Measurements from ENCODE around the gene PRAMEF12.
"Not testable (repeated sequence)": the region's sequence is repeated elsewhere in the genome, so short reads cannot be mapped to it uniquely, and the experiment has no call there.

The PRAMEF12 gene

GRCh38 chr1:12773438-12773837 is at the start of gene PRAMEF12:
Gene PRAMEF12 (plus strand): TSS chr1:12773738. CDS start chr1:12774868, 1,130 bp downstream.
- no peak for FAIRE-seq
- DNase-seq (ENCODE audit: extremely low spot score, insufficient read length, low read depth): no peak

DNA sequence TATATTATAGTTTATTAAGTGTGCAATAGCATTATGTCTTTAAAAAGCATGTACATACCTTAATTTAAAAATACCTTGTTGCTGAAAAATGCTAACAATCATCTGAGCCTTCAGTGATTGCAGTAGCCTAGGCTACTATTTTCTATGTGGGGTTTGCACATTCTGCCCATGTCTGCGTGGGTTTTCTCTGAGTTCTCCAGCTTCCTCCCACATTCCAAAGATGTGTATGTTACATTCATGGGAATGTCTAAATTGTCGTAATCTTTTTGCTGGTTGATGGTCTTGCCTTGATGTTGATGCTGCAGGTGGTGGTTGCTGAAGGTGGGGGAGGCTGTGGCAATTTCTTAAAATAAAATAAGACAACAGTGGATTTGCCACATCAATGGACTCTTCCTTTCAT is 45.1 kb upstream of the PRAMEF12 start:
- FAIRE-seq (no peak), DNase-seq (ENCODE audit: extremely low spot score, insufficient read length, low read depth) (no peak)

- DNase-seq (ENCODE audit: extremely low spot score, insufficient read length, low read depth): no peak
- no peak for FAIRE-seq
These were observed 43.4 kb upstream of the PRAMEF12 start for GRCh38 chr1:12730156-12730555.

DNA sequence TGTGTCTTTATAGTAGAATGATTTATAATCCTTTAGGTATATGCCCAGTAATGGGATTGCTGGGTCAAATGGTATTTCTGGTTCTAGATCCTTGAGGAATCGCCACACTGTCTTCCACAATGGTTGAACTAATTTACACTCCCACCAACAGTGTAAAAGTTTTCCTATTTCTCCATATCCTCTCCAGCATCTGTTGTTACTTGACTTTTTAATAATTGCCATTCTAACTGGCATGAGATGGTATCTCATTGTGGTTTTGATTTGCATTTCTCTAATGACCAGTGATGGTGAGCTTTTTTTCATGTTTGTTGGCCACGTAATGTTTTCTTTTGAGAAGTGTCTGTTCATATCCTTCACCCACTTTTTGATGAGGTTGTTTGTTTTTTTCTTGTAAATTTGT is 42.5 kb upstream of the PRAMEF12 start:
- not testable (repeated sequence) for FAIRE-seq; DNase-seq (ENCODE audit: extremely low spot score, insufficient read length, low read depth)

DNA sequence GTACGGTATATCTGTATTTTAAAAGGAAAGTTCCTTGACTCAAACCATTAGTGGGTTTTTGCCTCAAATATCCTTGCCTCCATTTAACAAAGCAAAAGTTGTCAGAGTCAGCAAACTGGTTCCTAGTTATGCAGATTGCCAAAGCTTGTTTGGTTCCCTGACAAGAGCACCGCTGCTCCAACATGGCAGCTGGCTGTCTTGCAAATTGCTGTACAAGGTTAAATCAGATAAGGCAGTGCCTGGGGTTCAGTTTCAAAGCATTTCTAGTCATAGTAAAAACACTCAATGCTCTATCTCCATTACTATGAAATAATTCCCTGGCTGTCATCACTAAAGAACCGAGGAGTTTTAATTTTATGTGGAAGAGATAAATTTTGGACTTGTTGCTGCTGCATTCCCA is 38.9 kb upstream of the PRAMEF12 start:
- DNase-seq (ENCODE audit: extremely low spot score, insufficient read length, low read depth) (no peak), FAIRE-seq (no peak)

DNA sequence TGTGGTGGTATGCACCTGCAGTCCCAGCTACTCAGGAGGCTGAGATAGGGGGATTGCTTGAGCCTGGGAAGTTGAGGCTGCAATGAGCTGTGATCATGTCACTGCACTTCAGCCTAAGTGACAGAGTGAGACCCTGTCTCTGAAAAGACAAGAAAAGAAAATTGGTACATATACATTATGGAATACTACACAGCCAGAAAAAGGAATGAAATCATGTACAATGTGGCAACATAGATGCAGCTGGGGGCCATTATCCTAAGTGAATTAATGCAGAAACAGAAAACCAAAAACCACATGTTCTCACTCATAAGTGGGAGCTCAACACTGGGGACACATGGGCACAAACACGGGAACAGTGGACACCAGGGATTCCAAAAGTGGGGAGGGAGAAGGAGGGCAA is 34.6 kb upstream of the PRAMEF12 start:
- FAIRE-seq (no peak), DNase-seq (ENCODE audit: extremely low spot score, insufficient read length, low read depth) (no peak)

DNA sequence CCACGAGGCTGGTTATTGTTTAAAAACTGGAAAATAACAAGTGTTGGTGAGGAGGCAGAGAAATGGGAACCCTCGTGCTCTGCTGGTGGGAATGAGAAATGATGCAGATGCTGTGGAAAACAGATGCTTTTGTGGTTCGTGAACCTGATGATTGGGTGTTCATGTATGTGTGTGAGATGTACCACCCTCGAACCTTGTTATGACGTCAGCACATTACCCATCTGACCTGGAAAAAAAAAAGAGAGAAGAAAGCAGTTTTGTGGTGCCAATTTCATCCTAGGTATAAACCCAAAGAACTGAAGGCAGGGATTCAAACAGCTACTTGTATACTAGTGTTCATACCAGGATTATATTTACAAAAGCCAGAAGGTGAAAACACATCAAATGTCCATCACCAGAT is 33.9 kb upstream of the PRAMEF12 start:
- no peak for FAIRE-seq

DNA sequence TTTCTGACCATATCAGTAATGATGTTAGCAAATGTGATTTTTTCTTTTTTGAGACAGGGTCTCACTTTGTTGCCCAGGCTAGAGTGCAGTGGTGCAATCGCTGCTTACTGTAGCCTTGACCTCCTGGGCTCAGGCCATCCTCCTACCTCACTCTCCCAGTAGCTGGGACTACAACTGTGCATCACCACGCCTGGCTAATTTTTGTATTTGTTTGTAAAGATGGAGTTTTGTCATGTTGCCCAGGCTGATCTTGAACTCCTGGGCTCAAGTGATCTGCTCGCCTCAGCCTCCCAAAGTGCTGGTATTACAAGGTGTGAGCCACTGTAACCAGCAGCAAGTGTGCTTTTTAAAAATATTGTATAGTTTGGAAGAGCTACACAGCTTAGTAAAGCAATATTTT is 31.6 kb upstream of the PRAMEF12 start:
- FAIRE-seq (no peak), DNase-seq (ENCODE audit: extremely low spot score, insufficient read length, low read depth) (no peak)

More for the DNA sequence above, 33.9 kb upstream of the PRAMEF12 start:
- no peak for DNase-seq (ENCODE audit: extremely low spot score, insufficient read length, low read depth)

GRCh38 chr1:12745126-12745991 is 28.2 kb upstream of the PRAMEF12 start:
- DNase-seq (ENCODE audit: extremely low spot score, insufficient read length, low read depth): no peak
- no peak for FAIRE-seq

DNA sequence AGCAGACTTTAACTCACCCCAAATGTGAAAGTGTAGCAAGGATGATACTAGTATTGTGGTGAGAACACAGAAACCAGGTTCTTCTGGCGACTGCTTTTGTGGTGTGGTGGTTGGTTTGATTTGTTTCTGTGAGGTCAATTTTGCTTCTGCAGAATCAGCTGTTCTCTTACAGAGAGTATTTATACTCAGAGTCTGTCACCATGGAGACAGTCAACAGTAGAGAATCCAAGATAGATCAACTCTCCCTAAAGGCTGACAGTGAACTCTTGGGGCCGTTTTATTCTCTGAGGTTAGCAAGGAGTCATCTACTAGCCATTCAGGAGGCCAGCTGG is 27.6 kb upstream of the PRAMEF12 start, which contains the start of gene CFAP107:
Gene CFAP107 (plus strand): TSS at position 209 of the 332 bp plus-strand sequence. CDS start 231 bp downstream, outside the sequence.
- FAIRE-seq: no peak
- no peak for DNase-seq (ENCODE audit: extremely low spot score, insufficient read length, low read depth)

DNA sequence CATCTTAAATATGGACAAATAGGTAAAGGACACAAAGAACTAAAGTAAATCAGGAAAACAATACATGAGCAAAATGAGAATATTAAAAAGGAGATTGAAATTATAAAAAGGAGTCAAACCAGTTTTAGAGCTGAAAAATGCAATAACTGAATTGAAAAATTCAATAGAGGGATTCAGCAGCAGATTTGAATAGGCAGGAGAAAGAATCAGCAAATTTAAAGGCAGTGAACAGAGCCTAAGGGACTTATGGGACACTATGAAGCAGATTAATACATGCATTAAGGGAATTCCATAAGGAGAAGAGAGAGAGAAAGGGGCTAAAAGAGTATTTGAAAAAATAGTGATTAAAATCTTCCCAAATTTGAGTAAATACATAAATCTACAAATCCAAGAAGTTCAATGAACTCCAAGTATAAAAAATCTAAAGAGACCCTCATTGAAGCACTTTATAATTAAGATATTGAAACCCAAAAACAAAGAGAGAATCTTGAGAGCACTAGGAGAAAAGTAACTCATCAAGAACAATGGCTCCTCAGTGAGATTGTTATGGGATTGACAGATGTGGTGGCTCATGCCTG is 24.7 kb upstream of the PRAMEF12 start:
- no peak for FAIRE-seq
- no peak for DNase-seq (ENCODE audit: extremely low spot score, insufficient read length, low read depth)

DNA sequence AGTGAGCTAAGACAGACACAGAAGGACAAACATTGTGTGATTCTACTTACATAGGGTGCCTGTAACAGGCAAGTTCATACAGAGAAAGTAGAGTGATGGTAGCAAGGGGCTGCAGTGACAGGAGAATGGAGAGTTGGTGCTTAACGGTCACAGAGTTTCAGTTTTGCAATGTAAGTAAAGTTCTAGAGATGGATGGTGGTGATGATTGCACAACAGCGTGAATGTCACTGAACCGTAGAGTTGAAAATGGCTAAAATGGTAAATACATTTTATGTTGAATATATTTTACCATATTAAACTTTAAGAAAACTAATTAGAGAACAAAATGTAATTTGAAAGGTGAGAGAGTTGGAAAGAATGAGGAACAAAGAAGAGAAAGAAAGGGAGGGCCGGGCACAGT is 18.8 kb upstream of the PRAMEF12 start:
- no peak for DNase-seq (ENCODE audit: extremely low spot score, insufficient read length, low read depth)
- no peak for FAIRE-seq

DNA sequence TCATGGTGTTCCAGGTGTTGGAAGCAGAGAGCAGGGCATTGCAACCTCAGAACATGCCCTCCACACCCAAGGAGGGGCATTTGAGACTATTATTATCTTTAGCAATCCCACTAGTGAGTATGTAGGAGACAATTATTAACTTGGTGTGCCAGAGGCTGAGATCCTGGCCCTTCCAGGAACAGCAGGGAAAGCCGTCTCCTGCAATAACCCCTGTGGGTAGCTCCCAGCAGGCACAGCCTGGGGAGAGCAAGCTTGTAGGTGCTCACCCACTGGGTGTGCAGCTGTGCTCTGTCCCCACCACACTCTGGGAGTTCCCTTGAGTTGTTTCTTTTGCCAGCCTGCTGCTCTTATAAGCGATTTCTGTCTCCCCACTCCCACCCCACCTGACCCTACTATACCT is 17.3 kb upstream of the PRAMEF12 start:
- no peak for DNase-seq (ENCODE audit: extremely low spot score, insufficient read length, low read depth)

DNA sequence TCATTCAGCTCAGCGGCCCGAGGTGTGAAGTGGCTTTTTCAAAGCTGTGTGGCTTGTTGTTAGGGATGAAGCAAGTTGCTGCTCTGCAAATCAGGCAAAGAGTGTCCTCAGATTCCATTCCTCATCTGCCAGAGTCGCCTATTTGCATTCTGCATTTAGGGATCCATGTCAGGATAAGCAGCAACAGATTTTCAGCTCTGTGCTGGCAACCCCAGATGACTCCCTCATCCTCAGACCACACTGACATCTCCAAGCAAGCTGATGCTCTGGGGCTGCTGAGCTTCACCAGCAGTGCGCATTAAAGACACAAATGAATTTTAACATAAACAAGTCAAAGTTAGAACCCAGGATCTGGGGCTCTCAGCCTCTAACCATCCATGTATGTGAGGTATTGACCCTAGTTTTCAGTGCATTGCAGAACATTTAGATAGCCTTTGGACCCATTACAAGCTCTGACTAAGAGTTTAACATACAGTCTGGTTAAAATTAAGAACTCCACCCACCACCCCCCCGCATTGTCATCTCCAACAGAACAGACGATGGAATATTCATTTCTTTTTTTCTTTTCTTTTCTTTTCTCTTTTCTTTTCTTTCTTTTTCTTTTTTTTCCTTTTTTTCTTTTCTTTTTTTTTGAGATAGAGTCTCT is 16.6 kb upstream of the PRAMEF12 start:
- FAIRE-seq: no peak
- DNase-seq (ENCODE audit: extremely low spot score, insufficient read length, low read depth): no peak

More for the DNA sequence above, 17.3 kb upstream of the PRAMEF12 start:
- FAIRE-seq: no peak

DNA sequence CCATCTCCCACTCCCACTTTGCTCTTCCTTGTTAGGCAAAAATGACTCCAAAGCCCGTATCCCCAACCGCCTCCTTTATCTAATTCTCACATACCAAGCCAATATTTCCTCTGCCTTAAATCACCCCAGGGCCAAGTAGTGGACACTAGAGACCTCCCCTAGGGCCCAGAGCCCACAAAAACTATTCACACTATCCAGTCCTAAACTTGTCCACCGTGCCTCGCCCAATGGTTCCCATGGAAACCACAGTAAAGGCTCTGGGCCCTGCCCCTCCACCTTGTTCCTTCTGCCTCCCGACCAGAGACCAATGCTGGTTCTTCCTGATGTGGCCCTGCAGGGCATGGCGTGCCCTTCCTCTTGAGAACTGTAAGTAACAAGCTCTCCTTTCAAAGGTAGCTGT is 15.7 kb upstream of the PRAMEF12 start:
- no peak for DNase-seq (ENCODE audit: extremely low spot score, insufficient read length, low read depth)
- FAIRE-seq: no peak

- no peak for FAIRE-seq
These were observed 13.2 kb upstream of the PRAMEF12 start for GRCh38 chr1:12760256-12760795.

GRCh38 chr1:12761781-12762180 is 11.8 kb upstream of the PRAMEF12 start:
- FAIRE-seq: no peak

More at GRCh38 chr1:12760256-12760795, 13.2 kb upstream of the PRAMEF12 start:
- DNase-seq (ENCODE audit: extremely low spot score, insufficient read length, low read depth): no peak

GRCh38 chr1:12762766-12763165 is 10.8 kb upstream of the PRAMEF12 start:
- DNase-seq (ENCODE audit: extremely low spot score, insufficient read length, low read depth): no peak
- FAIRE-seq: no peak

More at GRCh38 chr1:12761781-12762180, 11.8 kb upstream of the PRAMEF12 start:
- no peak for DNase-seq (ENCODE audit: extremely low spot score, insufficient read length, low read depth)

DNA sequence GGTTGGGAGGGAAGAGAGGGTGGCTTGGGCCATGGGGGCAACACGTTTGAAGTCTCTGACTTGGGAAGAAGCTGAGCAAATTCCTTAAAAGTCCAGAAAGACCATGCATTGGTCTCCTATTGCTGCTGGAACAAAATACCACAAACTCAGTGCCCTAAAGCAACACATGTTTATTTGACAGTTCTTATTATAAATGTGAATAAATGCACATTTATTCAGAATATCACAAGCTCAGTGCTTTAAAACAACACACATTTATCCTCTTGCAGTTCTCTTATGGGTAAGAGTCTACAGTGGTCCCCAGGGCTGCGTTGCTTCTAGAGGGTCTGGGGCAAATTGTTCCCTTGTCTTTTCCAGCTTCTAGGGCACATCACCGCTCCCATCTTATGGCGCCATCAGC is 10.1 kb upstream of the PRAMEF12 start:
- FAIRE-seq (no peak), DNase-seq (ENCODE audit: extremely low spot score, insufficient read length, low read depth) (no peak)

- FAIRE-seq (no peak), DNase-seq (ENCODE audit: extremely low spot score, insufficient read length, low read depth) (no peak)
These were observed 9.5 kb upstream of the PRAMEF12 start for GRCh38 chr1:12764016-12764415.

DNA sequence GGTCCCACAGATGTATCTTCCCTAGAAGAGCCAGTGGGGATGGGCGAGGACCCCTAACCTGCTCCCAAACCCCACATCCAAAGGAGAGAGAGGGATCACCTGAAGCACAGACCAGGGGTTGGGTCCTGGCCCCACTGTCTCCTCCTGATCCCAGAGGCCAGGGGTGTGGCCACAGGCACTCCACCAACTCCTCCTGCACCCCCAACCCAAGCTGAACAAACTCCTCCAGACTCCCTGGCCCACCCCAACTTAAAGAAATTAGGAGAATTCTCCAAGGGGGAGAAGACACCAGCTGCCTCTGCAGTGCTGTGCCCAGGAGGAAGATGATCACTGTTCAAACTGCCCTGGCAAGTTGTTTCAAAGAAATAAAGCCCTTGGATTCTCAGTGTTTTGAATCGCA is 4.5 kb upstream of the PRAMEF12 start:
- FAIRE-seq: no peak
- no peak for DNase-seq (ENCODE audit: extremely low spot score, insufficient read length, low read depth)

Data from GM18507 (cell line).